HG03108 (cell line): ENCODE results near the gene ACKR3.

Experiments used
- ATAC-seq: cut with Tn5 transposase; IDR thresholded peaks from one replicate; pipeline ENCODE4 v1.9.1; 2021; ENCODE audit warnings: moderate library complexity; ENCODE audit not compliant: unreplicated experiment

The ACKR3 gene

GRCh38 chr2:236568068-236568921, 1.3 kb upstream of the ACKR3 start:
- ATAC-seq: peak; percentile 40

DNA sequence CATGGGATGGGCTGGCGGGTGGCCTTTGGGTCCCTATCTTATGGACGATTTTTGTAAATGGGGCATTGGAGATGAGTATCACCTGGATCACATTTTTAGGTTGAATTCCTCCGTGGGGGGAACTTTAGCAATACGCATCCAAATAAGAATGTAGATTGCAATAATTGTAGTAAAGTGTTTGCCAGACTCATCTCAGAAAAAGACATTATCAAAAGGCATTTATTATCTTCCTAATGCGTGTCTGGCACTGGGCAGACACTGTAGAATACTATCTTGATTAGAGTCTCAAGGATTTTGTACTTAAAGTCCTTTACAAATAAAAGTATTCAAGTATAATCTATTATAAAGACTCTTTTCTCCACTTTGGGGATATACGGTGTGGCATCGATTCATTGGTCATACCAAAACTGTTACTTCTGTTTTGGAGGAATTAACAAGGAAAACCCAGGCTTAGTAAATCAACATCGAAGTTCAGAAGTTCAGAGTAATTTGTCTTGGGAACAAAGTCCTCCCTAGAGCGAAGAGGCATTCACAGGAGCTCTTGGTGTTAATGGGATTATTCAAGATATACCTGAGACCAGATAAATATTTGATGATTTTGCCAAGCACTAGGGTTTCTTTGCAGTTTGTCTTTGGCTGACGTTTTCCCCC, 578 bp upstream of the ACKR3 start:
- ATAC-seq: no peak

- ATAC-seq: no peak
Observed at GRCh38 chr2:236570081-236570868, 650 bp downstream of the ACKR3 start.

GRCh38 chr2:236571145-236571544, 1.5 kb downstream of the ACKR3 start:
- ATAC-seq: no peak

- no peak for ATAC-seq
Observed at GRCh38 chr2:236572482-236572881, 2.9 kb downstream of the ACKR3 start.

- ATAC-seq: no peak
Observed at GRCh38 chr2:236573066-236573929, 3.7 kb downstream of the ACKR3 start.

DNA sequence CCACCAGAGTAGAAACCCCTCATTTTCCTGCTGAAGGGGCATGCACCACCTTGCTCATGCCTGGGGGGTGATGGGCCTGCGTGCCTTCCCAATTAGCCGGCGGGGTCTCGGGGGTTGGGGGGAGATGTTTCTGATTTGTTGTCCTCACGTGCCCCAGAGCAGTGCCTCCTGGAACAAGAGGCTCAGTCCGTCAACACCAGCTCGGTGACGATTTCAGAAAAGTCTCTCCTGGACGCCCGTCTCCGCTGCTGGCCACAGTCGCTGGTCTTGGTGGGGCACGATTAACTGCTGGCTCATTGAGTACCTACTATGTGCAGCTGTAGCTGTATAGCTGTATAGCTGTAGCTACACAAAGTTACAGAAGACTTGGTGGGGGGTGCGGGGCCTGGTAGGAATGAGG, 4.4 kb downstream of the ACKR3 start:
- ATAC-seq: no peak

DNA sequence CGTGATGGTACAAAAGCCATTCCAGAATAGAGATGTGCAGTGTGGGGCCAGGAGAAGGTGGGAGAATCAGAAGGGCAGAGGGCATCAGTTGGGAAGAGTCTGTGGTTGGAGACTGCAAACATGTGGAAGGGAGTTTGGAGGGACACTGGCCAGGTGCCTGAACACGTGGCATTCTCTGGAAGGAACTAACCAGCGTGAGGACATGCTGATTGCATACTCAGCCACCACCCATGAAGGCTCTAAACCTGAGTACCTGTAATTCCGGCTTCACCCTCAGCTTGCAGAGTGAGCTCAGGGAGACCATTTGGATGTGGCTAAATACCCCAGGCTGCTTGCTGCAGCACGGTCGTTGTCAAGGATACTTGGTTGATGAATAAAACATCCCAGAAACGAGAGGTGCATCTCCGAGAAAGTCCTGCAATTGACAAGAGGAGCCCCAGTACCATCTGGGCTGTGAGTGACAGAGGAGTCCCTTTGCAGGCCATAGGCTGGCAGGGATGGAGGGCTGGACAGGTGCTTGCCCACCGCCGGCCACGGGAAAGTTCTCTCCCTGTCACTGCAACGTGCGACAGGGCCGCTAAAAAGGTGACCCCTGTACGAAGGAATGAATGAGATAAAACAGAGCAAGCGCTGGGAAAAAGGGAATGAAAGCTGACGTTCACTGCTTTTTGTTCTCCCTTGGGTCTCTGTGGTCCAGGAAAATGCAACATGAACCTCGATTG, 5.0 kb downstream of the ACKR3 start:
- ATAC-seq: no peak

DNA sequence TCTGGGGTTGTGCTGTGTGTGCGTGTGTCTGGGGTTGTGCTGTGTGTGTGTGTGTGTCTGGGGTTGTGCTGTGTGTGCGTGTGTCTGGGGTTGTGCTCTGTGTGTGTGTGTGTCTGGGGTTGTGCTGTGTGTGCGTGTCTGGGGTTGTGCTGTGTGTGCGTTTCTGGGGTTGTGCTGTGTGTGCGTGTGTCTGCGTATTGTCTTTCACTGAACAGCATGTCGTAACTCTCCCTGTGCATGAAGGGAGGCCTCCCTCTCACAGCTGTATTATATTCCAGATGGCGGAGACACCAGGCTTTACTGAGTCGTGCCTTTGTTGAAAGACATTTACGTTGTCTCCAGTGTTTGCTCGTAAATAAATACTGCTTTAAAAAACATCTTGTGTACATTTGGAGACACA, 5.9 kb downstream of the ACKR3 start:
- no peak for ATAC-seq

DNA sequence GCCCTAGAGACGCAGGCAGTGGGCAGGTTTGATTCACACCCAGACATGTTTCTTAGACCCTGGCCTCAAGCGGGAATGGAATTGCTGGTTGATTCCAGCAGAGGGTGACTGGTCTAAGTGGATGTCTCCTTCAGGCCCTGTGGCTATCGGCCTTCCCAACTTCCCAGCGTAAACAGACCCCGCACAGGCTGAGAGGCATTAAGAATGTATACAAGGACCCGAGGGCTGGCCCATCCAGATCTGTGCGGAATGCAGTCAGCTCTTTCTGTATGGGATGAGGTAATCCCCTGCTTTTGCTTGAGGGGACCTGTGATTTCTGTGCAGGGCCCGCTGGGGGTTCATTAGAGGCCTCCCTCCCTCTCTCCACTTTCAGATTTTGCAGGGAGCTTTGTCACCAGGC, 6.5 kb downstream of the ACKR3 start:
- ATAC-seq: no peak

- ATAC-seq: no peak
Observed at GRCh38 chr2:236576953-236577352, 7.3 kb downstream of the ACKR3 start.

- ATAC-seq: no peak
Observed at GRCh38 chr2:236577481-236578410, 8.1 kb downstream of the ACKR3 start.

- no peak for ATAC-seq
Observed at GRCh38 chr2:236578411-236578846, 8.8 kb downstream of the ACKR3 start.

GRCh38 chr2:236579048-236579745, 9.6 kb downstream of the ACKR3 start:
- no peak for ATAC-seq

DNA sequence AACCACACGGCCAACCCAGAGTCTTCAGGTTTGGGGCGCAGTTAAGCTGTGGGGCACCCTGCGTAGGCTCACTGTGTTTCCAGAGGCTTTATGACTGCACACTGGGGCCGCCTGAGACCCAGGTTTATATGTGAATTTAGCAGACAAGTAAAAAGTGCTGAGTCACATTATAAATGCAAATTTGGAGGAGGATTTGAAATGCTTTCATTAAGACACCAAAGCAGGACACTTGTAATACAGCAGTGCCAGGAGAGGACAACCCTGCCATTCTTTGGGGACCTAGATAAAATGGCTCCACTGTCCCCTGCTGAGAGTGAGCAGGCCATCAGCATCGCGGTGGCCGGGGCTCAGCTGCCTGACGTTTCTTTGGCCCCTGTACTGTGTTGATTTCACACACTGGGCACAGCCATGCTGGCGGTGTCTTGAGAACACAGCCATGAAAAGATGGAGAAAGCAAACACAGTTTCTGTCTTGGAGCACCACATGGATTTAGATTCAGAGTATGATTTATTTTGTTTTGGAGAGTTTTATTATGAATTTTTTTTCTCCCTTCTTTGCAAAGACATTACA, 10.2 kb downstream of the ACKR3 start:
- no peak for ATAC-seq

- ATAC-seq: no peak
Observed at GRCh38 chr2:236580746-236581355, 11.2 kb downstream of the ACKR3 start.

- ATAC-seq: no peak
Observed at GRCh38 chr2:236581546-236581945, 11.9 kb downstream of the ACKR3 start.

DNA sequence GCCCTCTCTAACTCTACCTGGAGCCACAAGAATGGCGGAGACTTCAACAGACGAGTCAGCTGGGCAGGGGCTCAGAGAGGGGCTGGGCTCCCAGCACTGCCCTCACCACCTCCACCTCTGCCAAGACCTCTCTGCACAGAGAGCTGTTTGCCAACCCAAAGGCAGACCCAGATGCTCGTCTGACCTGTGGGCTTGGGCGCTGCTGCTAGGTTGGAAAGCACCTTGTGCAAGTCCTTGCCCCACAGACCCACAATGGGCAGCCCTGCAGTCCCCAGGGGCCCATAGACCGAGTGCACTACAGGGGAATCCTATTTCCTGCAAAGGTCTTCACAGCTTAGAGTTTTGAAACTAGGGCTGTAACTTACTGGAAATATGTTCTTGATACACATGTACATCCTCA, 13.3 kb downstream of the ACKR3 start:
- peak; percentile 48 for ATAC-seq
